Islet precursor cell (in vitro differentiated cells): ENCODE measurements around the gene TYW1B.
"Not testable (repeated sequence)": the region's sequence is repeated elsewhere in the genome, so short reads cannot be mapped to it uniquely, and the experiment has no call there.

Experiments used
- DNase-seq: peaks from one replicate; pipeline ENCODE4 v3.0.0-alpha.2; 2018

Gene TYW1B

DNA sequence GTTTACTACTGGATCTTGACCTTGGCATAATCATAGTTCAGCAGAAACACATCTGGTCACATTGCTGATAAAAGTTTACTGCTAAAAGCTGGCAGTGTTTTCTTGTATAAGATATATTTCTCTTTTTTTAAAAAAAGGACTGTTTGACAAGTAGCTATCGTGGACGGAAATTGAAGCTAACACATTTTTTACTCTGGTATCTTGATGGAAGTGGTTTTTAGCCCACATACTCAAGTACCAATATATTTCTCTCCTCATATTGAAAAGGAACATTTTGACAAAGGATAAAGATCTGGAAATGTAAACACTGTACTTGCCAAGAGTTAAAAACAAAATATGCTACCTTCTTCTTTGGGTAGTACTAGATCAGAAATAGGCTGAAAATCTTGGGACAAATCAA, 137.8 kb downstream of the TYW1B start:
- DNase-seq: not testable (repeated sequence)

GRCh38 chr7:72689344-72689743, 138.7 kb downstream of the TYW1B start:
- DNase-seq: not testable (repeated sequence)

- DNase-seq: not testable (repeated sequence)
Measured at GRCh38 chr7:72681211-72681610, 146.8 kb downstream of the TYW1B start.

GRCh38 chr7:72676880-72677279, 151.1 kb downstream of the TYW1B start:
- DNase-seq: not testable (repeated sequence)

DNA sequence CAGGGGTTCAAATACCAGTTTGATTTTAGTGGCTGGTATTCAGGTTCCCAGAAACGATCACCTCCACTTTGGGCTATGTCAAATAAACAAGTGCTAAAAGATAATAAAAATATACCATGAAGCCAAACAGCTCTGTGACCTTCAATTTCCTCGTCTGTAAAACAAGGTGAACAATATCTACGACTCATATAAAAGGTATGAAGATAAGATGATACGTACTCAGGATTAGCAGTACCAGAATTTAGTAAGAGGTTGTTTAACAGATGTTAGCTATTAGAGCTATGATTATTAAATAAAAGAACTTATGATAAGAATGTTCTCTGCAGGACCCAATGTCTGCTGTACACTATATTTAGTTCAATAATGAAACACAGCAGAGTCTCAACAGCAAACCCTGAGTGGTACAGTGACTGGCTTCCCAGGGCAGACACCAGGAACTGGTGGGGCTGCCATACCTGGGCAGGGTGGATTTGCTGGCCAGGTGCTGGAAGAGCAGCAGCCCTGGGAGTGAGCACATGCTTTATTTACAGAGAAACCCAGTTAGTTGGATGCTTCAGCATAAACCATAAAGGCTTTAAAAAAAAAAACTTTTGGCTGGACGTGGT, 151.8 kb downstream of the TYW1B start:
- not testable (repeated sequence) for DNase-seq

DNA sequence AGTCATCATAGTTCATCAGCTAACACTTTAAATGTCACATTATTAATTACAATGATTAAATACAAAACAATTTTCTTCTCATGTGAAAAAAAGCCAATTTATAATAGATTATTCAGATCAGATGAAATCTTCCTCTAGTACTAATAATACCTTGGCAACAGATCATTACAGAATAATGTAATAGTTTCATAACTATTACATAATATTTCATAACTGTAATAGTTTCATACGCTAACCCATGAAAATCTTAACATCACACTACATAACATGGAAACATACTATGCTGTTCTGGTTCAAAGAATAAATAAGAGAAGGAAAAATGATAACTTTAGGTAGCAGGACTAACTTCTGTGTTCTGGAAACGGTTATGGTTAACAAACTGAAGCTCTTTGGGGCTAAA, 152.3 kb downstream of the TYW1B start:
- DNase-seq: not testable (repeated sequence)

DNA sequence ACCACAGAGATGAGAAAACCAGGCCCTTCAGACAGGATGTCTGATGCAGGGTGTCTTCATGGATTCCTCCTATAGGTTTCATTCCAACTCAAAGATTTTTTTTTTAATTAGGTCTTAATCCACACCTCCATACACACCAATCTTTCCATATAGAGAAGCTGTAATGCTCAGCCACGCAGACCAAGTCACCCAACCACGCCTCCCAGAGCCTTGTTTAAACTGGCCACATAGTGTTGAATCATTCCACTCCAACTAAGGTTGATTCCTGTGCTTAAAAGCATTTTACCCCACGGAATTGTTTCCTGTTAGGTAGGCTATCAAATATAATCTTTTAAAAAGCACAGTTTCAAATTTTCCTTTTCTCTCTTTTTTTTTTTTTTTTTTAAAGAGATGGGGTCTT, 153.6 kb downstream of the TYW1B start:
- no peak for DNase-seq

DNA sequence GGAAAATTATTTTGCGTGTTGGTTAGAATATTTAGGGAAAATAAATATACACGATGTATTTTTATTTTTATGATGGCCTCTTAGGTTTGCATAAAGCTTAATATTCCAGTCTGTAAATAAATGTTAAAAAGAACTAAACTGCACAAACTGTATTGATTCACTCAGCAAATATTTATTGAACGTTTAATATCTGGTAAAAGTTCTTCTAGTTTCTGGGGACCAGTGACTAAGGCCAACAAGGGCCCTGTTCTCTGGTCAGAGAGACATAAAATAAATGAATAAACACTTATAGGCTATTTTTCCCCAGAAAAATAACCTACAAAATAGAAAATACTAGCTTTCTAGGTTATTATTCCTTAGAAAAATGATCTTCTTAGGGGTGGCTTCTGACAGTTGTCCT, 157.2 kb downstream of the TYW1B start:
- not testable (repeated sequence) for DNase-seq

DNA sequence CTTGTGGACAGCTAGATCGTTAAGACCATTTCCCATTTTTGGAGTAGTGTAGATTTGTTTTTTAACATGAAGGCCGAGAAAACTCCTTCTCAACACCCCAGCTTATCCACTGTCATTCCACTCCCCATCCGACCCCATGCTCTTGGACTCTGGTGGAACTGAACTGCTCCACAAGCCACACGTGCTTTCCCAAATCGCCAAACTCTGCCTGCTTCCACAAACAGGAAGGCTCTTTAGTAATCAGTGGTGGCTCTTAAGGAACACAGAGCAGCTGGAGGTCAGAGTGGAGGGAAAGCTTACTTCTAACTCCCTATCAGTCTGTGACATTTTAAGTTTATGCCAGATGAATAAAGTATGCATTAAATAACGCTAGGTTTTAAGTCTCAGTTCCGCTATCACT, 159.6 kb downstream of the TYW1B start:
- DNase-seq: not testable (repeated sequence)

- DNase-seq: not testable (repeated sequence)
Measured at GRCh38 chr7:72667049-72667448, 161.0 kb downstream of the TYW1B start.

DNA sequence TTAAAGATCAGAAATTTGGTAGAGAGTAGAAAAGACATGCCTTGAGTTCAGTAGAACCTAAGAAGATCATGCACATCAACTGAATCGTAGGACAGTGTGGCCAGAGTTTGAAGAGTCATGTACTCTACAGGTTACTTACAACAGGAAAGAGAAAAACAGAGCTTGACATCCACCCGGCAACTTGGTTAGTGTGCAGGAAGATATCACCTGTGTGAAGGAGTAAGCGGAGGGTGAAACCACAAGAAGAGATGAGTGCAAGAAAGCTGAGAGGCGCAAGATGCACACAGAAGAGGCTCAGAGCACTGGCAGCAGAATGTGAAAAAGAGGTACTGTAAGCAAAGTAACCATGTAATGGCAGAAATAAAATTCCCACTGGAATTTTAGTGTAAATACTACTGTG, 179.4 kb downstream of the TYW1B start:
- DNase-seq: not testable (repeated sequence)

- not testable (repeated sequence) for DNase-seq
Measured at GRCh38 chr7:72643708-72644107, 184.3 kb downstream of the TYW1B start.

- DNase-seq: not testable (repeated sequence)
Measured at GRCh38 chr7:72641485-72642248, 186.3 kb downstream of the TYW1B start.

- DNase-seq: not testable (repeated sequence)
Measured at GRCh38 chr7:72640740-72641139, 187.3 kb downstream of the TYW1B start.

- not testable (repeated sequence) for DNase-seq
Measured at GRCh38 chr7:72635273-72635908, 192.6 kb downstream of the TYW1B start.

DNA sequence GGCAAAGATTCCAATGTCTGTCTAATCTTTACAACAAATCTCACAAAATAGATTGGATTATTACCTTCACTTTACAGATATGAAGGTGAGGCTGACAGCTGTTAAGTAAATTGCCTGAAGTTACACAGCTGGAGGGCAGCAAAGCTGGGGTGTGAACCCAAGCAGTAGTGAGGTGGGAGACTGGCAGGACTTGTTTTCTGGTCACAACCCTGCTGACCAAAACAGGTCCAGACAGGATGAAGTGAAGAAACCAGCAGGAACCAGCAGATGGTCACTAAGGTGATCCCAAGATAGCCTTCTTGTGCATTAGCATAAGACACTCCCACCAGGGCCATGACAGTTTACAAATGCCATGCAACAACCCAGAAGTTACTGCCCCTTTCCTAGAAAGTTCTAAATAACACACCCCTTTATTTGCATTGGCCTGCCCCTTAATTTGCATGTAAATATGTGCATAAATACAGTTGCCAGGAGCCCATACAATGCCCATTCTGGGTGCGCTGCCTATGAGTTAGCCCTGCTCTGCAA, 195.2 kb downstream of the TYW1B start:
- DNase-seq: peak; percentile 59

GRCh38 chr7:72628375-72628774, 199.6 kb downstream of the TYW1B start:
- not testable (repeated sequence) for DNase-seq

- DNase-seq: not testable (repeated sequence)
Measured at GRCh38 chr7:72626428-72627011, 201.5 kb downstream of the TYW1B start.

DNA sequence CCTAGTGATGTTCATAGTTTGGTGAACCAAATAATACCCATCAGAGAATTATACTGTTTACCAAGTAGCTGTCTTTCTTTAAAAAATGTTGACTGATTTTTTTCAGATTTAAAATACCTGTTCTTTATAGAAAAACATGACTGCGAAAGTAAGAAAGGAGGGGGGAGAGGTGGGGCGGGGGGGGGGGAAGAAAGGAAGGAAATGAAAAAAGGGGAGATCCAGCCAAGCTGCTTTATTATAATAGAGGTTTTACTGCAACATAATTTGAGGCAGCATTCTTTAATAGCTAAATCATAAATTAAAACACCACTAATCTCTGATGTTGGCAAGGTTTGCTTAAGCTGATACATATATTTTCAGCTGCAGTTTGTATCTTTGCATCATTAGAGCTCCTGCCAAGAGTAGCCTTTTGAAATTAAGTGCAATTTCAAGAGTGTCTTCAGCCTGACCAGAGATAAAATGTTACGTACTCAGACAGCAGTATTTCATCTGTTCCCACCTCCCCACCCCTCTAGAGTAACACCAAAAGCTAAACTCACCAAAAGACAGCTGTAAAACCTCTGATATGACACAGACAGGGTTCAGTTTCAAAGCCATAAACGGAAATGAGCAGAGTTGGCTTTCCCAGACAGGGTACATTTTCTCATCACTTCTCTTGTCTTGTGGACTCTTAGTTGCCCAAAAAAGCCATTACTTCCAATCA, 202.1 kb downstream of the TYW1B start:
- not testable (repeated sequence) for DNase-seq

GRCh38 chr7:72622532-72622931, 205.5 kb downstream of the TYW1B start:
- DNase-seq: no peak

DNA sequence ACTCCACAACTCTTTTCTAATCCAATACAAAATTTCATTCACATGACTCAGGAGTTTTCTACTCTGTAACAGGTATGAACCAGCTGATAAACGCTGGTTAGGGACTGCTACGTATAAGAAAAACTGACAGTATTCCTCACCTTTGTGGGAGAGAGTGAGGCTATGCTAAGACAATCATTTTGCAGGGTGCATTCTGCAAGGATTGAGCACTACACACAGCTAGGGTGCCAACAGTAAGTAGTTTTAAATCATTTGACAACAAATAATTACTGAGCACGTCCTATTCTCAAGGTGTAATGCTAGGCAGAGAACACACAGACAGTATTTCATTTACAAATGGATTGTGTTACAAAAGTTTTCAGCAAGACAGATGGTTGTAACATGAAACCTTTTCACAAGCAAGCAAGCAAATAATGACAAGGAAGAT, 206.2 kb downstream of the TYW1B start:
- DNase-seq: not testable (repeated sequence)

DNA sequence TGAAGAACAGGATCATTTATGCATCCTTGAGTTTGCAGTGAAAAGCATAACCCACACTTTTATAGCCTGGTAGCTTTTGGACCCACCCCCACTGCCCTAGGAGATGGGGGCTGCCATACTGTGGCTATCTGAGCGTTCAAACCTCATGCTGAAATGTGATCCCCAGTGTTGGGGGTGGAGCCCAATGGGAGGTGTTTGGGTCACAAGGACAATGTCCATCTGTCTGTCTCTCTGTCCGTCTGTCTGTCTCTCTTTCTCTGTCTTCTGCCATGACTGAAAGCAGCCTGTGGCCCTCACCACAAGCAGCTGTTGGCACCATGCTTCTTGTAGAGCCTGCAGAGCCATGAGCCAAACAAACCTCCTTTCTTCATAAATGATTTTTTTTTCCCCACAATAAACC, 207.1 kb downstream of the TYW1B start:
- not testable (repeated sequence) for DNase-seq
